MM.1S (cell line): Measurements from ENCODE around the gene PHACTR4.

Source experiments
- DNase-seq: peaks from one replicate; pipeline ENCODE4 v3.0.0-alpha.2; 2015
- H2AFZ ChIP-seq: fragments of 300-600 bp; sonication (generic); 2 replicates; pipeline ENCODE4 v1.6.0; 2016; ENCODE audit warnings: antibody characterized with exemption, low read length
- H3F3A ChIP-seq: fragments of 300-600 bp; sonication (generic); 2 replicates; pipeline ENCODE4 v1.6.1; 2016; ENCODE audit warnings: mild to moderate bottlenecking, antibody characterized with exemption, low read length, moderate library complexity, mixed read lengths; ENCODE audit not compliant: insufficient read depth
- H3K27ac ChIP-seq: fragments of 300-600 bp; sonication (generic); 2 replicates; pipeline ENCODE4 v1.5.1; 2016; ENCODE audit warnings: mild to moderate bottlenecking, low read length
- H3K27me3 ChIP-seq: fragments of 300-600 bp; sonication (generic); replicated peaks from 2 replicates; pipeline ENCODE4 v1.6.0; 2016; ENCODE audit warnings: low read length; ENCODE audit not compliant: insufficient read depth
- H3K36me3 ChIP-seq: fragments of 300-600 bp; sonication (generic); replicated peaks from 2 replicates; pipeline ENCODE4 v1.6.1; 2016; ENCODE audit warnings: mild to moderate bottlenecking, low read length, mixed read lengths; ENCODE audit not compliant: insufficient read depth
- H3K4me1 ChIP-seq: fragments of 300-600 bp; sonication (generic); 2 replicates; pipeline ENCODE4 v1.6.1; 2016; ENCODE audit warnings: low read length, mixed read lengths
- H3K4me2 ChIP-seq: fragments of 300-600 bp; sonication (generic); 2 replicates; pipeline ENCODE4 v1.6.0; 2016; ENCODE audit warnings: low read depth, low read length
- H3K4me3 ChIP-seq: fragments of 300-600 bp; sonication (generic); 2 replicates; pipeline ENCODE4 v1.5.1; 2016; ENCODE audit warnings: low read length, mixed read lengths
- H3K79me2 ChIP-seq: fragments of 300-600 bp; sonication (generic); 2 replicates; pipeline ENCODE4 v1.6.1; 2016; ENCODE audit warnings: mixed run types, low read length, mixed read lengths
- H3K9ac ChIP-seq: fragments of 300-600 bp; sonication (generic); 2 replicates; pipeline ENCODE4 v1.6.1; 2016; ENCODE audit warnings: low read length, mixed read lengths
- H3K9me2 ChIP-seq: fragments of 300-600 bp; sonication (generic); replicated peaks from 2 replicates; pipeline ENCODE4 v1.6.1; 2016; ENCODE audit warnings: mild to moderate bottlenecking, low read length, mixed read lengths; ENCODE audit not compliant: insufficient read depth
- H3K9me3 ChIP-seq: fragments of 300-600 bp; sonication (generic); replicated peaks from 2 replicates; pipeline ENCODE4 v1.6.1; 2016; ENCODE audit warnings: mild to moderate bottlenecking, low read length, mixed read lengths; ENCODE audit not compliant: insufficient read depth
- H4K20me1 ChIP-seq: fragments of 300-600 bp; sonication (generic); 2 replicates; pipeline ENCODE4 v1.6.1; 2016; ENCODE audit warnings: mild to moderate bottlenecking, low read length, moderate library complexity, mixed read lengths; ENCODE audit not compliant: insufficient read depth
- CTCF ChIP-seq: fragments of 300-600 bp; sonication (generic); IDR thresholded peaks from 2 replicates; pipeline ENCODE4 v1.5.1; 2016; ENCODE audit warnings: antibody characterized with exemption, low read length, mixed read lengths
- EZH2 ChIP-seq: fragments of 300-600 bp; sonication (generic); optimal IDR thresholded peaks from 2 replicates; pipeline ENCODE3; 2017; ENCODE audit warnings: low read depth, mild to moderate bottlenecking, antibody characterized with exemption, low read length, mixed read lengths
- EZH2phosphoT487 ChIP-seq: fragments of 300-600 bp; sonication (generic); IDR thresholded peaks from 2 replicates; pipeline ENCODE4 v1.6.1; 2018; ENCODE audit warnings: antibody characterized with exemption, low read length

PHACTR4 gene

GRCh38 chr1:28416509-28417194, 47.1 kb downstream of the PHACTR4 start:
- no peak for DNase-seq
- Histone ChIP-seq H3K4me1 (peaks cover 5% of the 10 kb centered on the region; the same call in 1 of the 2 replicates), H2AFZ (no peak overlapping the region), H3K27ac (no peak overlapping the region), H3K9me2 (no peaks in the 10 kb centered on the region), H3K4me3 (no peak overlapping the region), H3K79me2 (peaks cover 8% of the 10 kb centered on the region; the same call in 1 of the 2 replicates), H3K27me3 (no peaks in the 10 kb centered on the region), H3K36me3 (no peaks in the 10 kb centered on the region), H3F3A (peaks cover 6% of the 10 kb centered on the region; the same call in 1 of the 2 replicates), H3K9me3 (no peaks in the 10 kb centered on the region), H3K9ac (no peak overlapping the region), H4K20me1 (no peaks in the 10 kb centered on the region), H3K4me2 (no peak overlapping the region; the same call in 1 of the 2 replicates)
- TF ChIP-seq CTCF = no peak
- no peak for TF ChIP-seq EZH2
- TF ChIP-seq EZH2phosphoT487 = no peak

- Histone ChIP-seq H3K4me3 (no peak overlapping the region), H4K20me1 (no peaks in the 10 kb centered on the region), H3K27me3 (no peaks in the 10 kb centered on the region), H3K9me2 (no peaks in the 10 kb centered on the region), H3K36me3 (no peaks in the 10 kb centered on the region), H3K79me2 (peaks cover 8% of the 10 kb centered on the region; the same call in 1 of the 2 replicates), H3K4me1 (peaks cover 5% of the 10 kb centered on the region; the same call in 1 of the 2 replicates), H2AFZ (no peak overlapping the region), H3K27ac (no peak overlapping the region; the same call in 1 of the 2 replicates), H3K9me3 (no peaks in the 10 kb centered on the region), H3F3A (peaks cover 6% of the 10 kb centered on the region; the same call in 1 of the 2 replicates), H3K4me2 (peak overlapping the region; percentile 31; the same call in 1 of the 2 replicates), H3K9ac (no peak overlapping the region)
- TF ChIP-seq CTCF = no peak
- TF ChIP-seq EZH2phosphoT487 = no peak
- TF ChIP-seq EZH2 = no peak
- peak; percentile 61 for DNase-seq
These were observed 47.9 kb downstream of the PHACTR4 start for GRCh38 chr1:28417441-28417922.

- no peak for DNase-seq
- Histone ChIP-seq H3K9ac (no peak overlapping the region), H3K27ac (no peak overlapping the region; the same call in 1 of the 2 replicates), H3K4me2 (peak overlapping the region; percentile 31; the same call in 1 of the 2 replicates), H3K27me3 (no peaks in the 10 kb centered on the region), H4K20me1 (no peaks in the 10 kb centered on the region), H3K9me3 (no peaks in the 10 kb centered on the region), H3K9me2 (no peaks in the 10 kb centered on the region), H3K4me3 (no peak overlapping the region), H3K79me2 (peaks cover 4% of the 10 kb centered on the region; the same call in 1 of the 2 replicates), H3K4me1 (peaks cover 5% of the 10 kb centered on the region; the same call in 1 of the 2 replicates), H3K36me3 (no peaks in the 10 kb centered on the region), H2AFZ (no peak overlapping the region), H3F3A (peaks cover 6% of the 10 kb centered on the region; the same call in 1 of the 2 replicates)
- TF ChIP-seq EZH2phosphoT487 = no peak
- no peak for TF ChIP-seq CTCF
- TF ChIP-seq EZH2 = no peak
These were observed 48.5 kb downstream of the PHACTR4 start for GRCh38 chr1:28417926-28418637.
